GM18907 (cell line): ENCODE measurements around the gene TNRC18.
"Not testable (repeated sequence)": the region's sequence is repeated elsewhere in the genome, so short reads cannot be mapped to it uniquely, and the experiment has no call there.

ENCODE experiments used
- ATAC-seq: cut with Tn5 transposase; IDR thresholded peaks from one replicate; pipeline ENCODE4 v1.9.1; 2021; ENCODE audit warnings: mild to moderate bottlenecking, moderate library complexity; ENCODE audit not compliant: unreplicated experiment

TNRC18 gene

DNA sequence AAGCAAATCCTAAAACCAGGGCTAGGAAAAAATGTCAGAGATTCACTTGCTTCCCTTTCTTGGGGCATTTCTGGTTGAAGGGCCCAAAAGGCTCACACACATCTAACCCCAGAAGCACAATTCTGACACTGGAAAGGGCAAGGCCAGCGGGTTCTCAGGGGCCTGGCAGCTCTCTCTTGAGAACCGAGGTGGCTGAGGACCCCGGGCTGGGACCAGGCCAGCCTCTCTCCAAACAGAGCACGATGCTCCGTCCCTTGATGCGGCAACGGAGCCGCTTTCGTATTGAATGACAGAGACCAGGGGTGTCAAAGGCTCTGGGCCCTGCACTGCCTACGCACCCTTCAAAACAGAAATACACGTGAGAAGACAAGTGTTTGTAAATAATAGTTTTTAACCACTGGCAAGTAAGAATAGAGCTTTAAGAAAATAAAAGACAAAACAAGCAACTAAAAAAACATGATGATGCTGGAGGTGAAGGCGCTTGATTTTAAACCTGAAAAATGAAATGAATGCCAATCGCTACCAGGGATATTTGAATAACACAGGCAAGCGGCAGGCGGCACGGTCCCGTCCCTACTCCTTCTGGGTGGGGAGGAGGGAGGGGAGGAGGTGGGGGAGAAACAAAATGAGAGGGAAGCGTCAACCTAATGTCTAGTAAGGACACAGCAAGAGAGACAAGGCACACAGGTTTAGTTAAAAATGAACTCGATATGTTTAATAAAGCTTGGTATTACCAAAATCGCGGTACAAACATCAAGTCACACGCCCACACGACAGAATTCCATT is 72.8 kb downstream of the TNRC18 start:
- ATAC-seq = no peak

DNA sequence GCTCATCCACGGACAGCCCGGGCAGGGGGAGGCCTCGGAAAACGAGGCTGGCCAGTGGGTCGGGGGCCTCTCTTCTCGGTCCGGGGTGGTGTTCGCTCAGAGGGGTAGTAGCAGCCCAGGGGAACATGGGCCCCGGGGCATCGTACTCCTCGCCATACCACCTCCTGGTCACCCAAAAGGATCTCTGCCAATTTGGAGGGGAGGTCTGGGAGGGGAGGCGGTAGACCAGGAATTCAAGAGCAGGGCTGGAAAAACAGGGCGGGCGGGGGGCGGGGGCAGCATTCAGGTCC is 73.5 kb downstream of the TNRC18 start:
- no peak for ATAC-seq

DNA sequence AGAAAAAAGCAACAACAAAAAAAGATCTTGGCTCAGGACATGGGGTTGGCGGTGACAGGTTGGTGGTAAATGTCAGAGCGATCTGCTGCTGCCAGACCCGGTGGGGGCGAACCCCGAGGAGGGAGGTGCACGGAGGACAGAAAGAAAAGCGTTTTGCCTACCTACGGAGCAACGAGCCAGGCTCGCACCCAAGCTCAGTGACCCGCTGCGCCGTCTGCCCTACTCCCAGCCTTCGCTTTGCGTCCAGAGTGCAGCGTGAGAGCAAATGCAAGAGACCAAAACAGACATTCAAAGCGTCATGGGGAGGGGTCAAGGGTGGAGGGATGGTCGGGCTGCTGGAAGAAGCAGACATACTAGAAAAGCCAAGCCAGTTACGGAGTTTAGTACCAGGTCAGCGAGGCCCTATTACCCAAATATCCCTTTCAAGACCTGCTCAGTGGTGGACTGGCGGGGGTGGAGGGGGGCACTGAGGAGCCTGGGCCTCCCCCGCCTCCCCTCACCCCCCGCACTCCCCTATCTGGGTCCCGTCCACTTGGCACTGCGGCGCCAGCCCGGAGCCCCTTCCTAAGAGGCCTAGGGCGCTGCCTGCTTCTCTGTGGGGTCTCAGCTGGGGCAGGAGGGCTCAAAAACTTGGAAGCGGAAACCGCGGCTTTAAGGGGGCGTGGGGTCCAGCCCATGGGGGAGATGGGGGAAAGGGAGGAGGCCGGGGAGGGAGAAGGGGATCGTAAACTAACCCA is 74.0 kb downstream of the TNRC18 start:
- no peak for ATAC-seq

GRCh38 chr7:5349005-5349380 is 74.6 kb downstream of the TNRC18 start:
- no peak for ATAC-seq

- no peak for ATAC-seq
Measured at GRCh38 chr7:5348134-5349004, 75.3 kb downstream of the TNRC18 start.

- ATAC-seq = no peak
Measured at GRCh38 chr7:5345671-5346070, 78.0 kb downstream of the TNRC18 start.

GRCh38 chr7:5345171-5345570 is 78.5 kb downstream of the TNRC18 start:
- ATAC-seq = no peak

- ATAC-seq = no peak
Measured at GRCh38 chr7:5344342-5344741, 79.3 kb downstream of the TNRC18 start.

GRCh38 chr7:5343884-5344283 is 79.8 kb downstream of the TNRC18 start:
- no peak for ATAC-seq

- no peak for ATAC-seq
Measured at GRCh38 chr7:5342631-5343030, 81.0 kb downstream of the TNRC18 start.

- no peak for ATAC-seq
Measured at GRCh38 chr7:5339955-5340354, 83.7 kb downstream of the TNRC18 start.

DNA sequence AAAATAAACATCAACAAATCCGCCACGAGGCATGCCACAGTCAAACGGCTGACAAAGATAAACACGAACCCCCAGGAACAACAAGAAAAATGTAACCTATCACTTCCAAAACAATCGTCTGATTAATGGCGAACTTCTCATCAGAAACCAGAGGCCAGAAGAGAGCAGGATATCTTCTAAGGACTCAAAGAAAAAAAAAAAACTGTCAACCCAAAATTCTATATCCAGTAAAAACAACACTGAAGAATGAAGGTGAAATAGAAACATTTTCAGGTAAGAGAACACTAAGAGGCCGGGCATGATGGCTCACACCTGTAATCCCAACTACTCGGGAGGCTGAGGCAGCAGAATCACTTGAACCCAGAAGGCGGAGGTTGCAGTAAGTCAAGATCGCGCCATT is 86.6 kb downstream of the TNRC18 start:
- ATAC-seq = no peak

DNA sequence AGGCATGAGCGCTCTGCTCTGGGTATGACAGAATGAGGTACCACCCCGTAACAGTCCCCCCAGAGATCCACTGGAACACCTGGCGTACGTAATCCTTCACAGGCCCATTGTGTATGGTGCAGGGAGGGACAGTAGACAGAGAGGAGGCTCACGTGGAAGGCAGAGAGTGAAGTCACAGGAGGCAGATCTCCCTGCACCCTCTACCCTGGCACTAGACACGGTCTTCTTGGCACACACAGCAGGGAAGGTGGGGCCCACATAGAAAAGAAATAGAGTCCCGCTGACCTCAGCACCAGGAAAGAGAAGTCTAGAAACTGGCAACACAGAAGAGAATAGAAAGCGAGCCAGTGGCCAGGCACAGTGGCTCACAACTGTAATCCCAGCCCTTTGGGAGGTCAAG is 89.0 kb downstream of the TNRC18 start:
- no peak for ATAC-seq

GRCh38 chr7:5333121-5334045 is 90.3 kb downstream of the TNRC18 start:
- ATAC-seq = no peak

GRCh38 chr7:5332579-5332978 is 91.1 kb downstream of the TNRC18 start:
- ATAC-seq = no peak

GRCh38 chr7:5330288-5330687 is 93.3 kb downstream of the TNRC18 start:
- no peak for ATAC-seq

GRCh38 chr7:5324961-5325360 is 98.7 kb downstream of the TNRC18 start:
- ATAC-seq = no peak

GRCh38 chr7:5323800-5324781 is 99.5 kb downstream of the TNRC18 start:
- not testable (repeated sequence) for ATAC-seq

DNA sequence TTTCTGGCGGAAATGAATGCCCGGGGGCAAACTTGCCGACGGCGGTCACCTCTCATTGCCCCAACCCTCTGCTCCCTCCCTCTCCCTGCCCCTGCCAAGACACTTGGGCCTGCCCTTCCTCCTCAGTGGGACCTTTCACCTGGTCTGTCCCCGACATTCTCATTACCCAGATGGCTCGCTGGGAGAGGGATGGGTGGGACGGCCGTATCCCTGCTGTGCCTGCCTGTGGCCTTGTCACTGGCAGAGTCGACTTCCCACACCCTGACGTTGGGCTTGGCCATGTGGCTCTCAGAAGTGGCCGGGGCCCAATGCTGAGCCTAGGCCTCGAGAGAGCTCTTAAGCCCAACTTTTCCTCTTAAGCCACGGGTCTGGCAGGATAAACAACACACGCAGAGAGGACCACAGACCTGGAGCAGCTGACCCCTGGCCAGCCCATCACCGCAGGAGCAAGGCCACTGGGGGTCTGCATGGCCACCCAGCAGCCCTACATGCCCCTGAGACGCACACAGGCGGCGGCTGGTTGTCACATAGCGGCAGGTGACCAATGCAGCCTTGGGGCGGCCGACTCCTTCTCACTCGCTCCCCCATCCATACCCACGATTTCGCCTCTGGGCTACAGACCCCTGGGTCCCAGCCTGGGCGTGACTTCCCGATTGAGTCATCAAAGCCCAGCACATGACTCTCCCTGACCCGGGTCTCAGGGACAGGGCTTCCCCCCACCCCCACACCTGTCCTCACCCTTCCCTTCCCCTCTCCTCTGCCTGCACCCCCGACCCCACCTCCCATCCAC is 100.8 kb downstream of the TNRC18 start:
- ATAC-seq = no peak
